Measurements from ENCODE around the gene ADAR.

DNA sequence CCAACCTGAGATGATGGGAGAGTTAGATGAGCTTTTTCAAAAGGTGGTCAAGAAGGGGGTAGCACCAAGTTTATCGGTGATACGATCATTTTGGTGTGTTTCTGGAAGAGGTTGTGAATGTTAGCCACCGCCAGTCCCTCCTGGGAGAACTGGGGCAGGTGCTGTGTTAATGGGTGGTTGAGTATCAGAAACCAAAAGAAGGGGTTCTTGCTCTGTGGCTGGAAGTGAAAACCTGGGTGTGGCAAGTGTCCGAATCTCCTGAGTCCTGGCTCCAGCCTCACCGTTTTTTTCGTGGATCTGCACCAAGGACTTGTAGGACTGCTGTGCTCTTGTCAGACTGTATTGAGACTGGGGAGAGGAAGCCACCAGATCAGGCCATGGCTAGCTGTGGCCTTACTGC is 57.3 kb downstream of the ADAR start:
- no peak for TF ChIP-seq EZH2 (IDR thresholded peaks at IDR 0.05)
- TF ChIP-seq POLR2AphosphoS5 (IDR thresholded peaks at IDR 0.05; ENCODE audit: borderline replicate concordance, low read depth, low read length): no peak
- no peak for TF ChIP-seq FOXP2 (optimal IDR thresholded peaks at IDR 0.05; ENCODE audit: control extremely low read depth, extremely low read length, insufficient read depth)
